Panc1 (cell line): Measurements from ENCODE around the gene SUGCT. TPM values are rescaled to one million over a fixed set of nuclear protein-coding genes. Genes with fewer than 3 reads are reported as not detected.

Experiments
- ATAC-seq: fragments of 200-7000 bp; cut with Tn5 transposase; 2 replicates; pipeline ENCODE4 v1.9.1; 2020; ENCODE audit warnings: mild to moderate bottlenecking, moderate library complexity
- BruUV-seq: library from RNA; stranded (reverse); fragments of 400-500 nt; replicated peaks from 2 replicates; lab custom pipeline; 2021; lab: Mats Ljungman, UMichigan
- CTCF ChIA-PET: fragments of 300-600 bp; sonication (Branson Sonifier 250); formaldehyde crosslinking; loops from one replicate; lab custom pipeline; 2022; ENCODE audit warnings: antibody characterized with exemption; lab: Charles Lee
- POLR2A ChIA-PET: fragments of 300-600 bp; sonication (Branson Sonifier 250); formaldehyde crosslinking; loops from one replicate; lab custom pipeline; 2022; ENCODE audit warnings: antibody characterized with exemption; lab: Charles Lee
- DNase-seq: peaks from one replicate; pipeline ENCODE4 v3.0.0-alpha.2; 2010; ENCODE audit warnings: low read depth, low spot score
- H3K27ac ChIP-seq: 2 replicates; pipeline ENCODE4 v1.5.1; 2011; ENCODE audit warnings: mild to moderate bottlenecking, low read length, inconsistent platforms
- H3K27me3 ChIP-seq: fragments of 200-500 bp; sonication (Bioruptor generic); 2 replicates; pipeline ENCODE4 v1.6.0; 2014; ENCODE audit warnings: low read length, inconsistent platforms; ENCODE audit not compliant: control insufficient read depth, insufficient read depth
- H3K36me3 ChIP-seq: fragments of 200-500 bp; sonication (Bioruptor generic); 2 replicates; pipeline ENCODE4 v1.5.1; 2014; ENCODE audit warnings: inconsistent platforms, mild to moderate bottlenecking, low read length, moderate library complexity; ENCODE audit not compliant: control insufficient read depth, insufficient read depth
- H3K4me1 ChIP-seq: 2 replicates; pipeline ENCODE4 v1.5.1; 2011; ENCODE audit warnings: inconsistent platforms, mild to moderate bottlenecking, low read length, moderate library complexity; ENCODE audit not compliant: control insufficient read depth, insufficient read depth
- H3K4me3 ChIP-seq, 2 experiments: 2 replicates each; pipeline ENCODE4 v1.5.1; 2011 to 2012; ENCODE audit warnings: low read depth in 2 of 2, low read length in 2 of 2, mild to moderate bottlenecking in 2 of 2, inconsistent platforms in 1 of 2, moderate library complexity in 1 of 2
- H3K9me3 ChIP-seq: fragments of 200-500 bp; sonication (Bioruptor generic); 2 replicates; pipeline ENCODE4 v1.5.1; 2014; ENCODE audit warnings: low read depth, mild to moderate bottlenecking, inconsistent platforms, low read length, moderate library complexity; ENCODE audit not compliant: control insufficient read depth, insufficient read depth
- CTCF ChIP-seq: fragments of 450-650 bp; IDR thresholded peaks from 2 replicates; pipeline ENCODE4 v1.5.1; 2017; ENCODE audit warnings: mild to moderate bottlenecking
- POLR2AphosphoS5 ChIP-seq: IDR thresholded peaks from 2 replicates; pipeline ENCODE4 v1.6.1; 2012; ENCODE audit warnings: mild to moderate bottlenecking, low read depth, low read length, moderate library complexity
- REST ChIP-seq, 2 experiments: IDR thresholded peaks; 2 replicates each; pipeline ENCODE4 v1.6.1; 2011 to 2012; ENCODE audit warnings: low read depth in 2 of 2, control low read depth in 1 of 2, low read length in 1 of 2, mild to moderate bottlenecking in 1 of 2, moderate library complexity in 1 of 2; ENCODE audit not compliant: insufficient read depth in 1 of 2
- SIN3A ChIP-seq: IDR thresholded peaks from 2 replicates; pipeline ENCODE4 v1.6.1; 2012; ENCODE audit warnings: low read depth, mild to moderate bottlenecking, low read length, moderate library complexity, borderline replicate concordance; ENCODE audit not compliant: insufficient read depth
- TCF7L2 ChIP-seq: IDR thresholded peaks from 2 replicates; pipeline ENCODE4 v1.6.1; 2011; ENCODE audit warnings: mild to moderate bottlenecking, low read depth, low read length, inconsistent platforms
- in situ Hi-C: cut with HindIII; loops from 2 replicates; pipeline ENCODE4 v1.10.0; 2016; ENCODE audit warnings: low sequenced_read_pairs, low pct_unique_long_range_greater_than_20kb
- intact Hi-C: fragments of 100-400 bp; cut with micrococcal nuclease; formaldehyde crosslinking; loops from one replicate; pipeline ENCODE4 v1.10.0; 2022; ENCODE audit not compliant: unreplicated experiment
- total RNA-seq: library from RNA; stranded (reverse); gene quantifications from one replicate; pipeline ENCODE4 v1.2.1, GENCODE V29; 2021; ENCODE audit not compliant: unreplicated experiment

Gene SUGCT
- total RNA-seq, 1 experiment from 2014 or later = 3.1 TPM

- no peaks in the 10 kb centered on the region for H3K9me3 ChIP-seq
- intact Hi-C loops (no loop called here), in situ Hi-C loops (no loop called here)
- BruUV-seq = no TSS peak
- no peaks in the 10 kb centered on the region for H3K36me3 ChIP-seq
- no peaks in the 10 kb centered on the region for H3K4me1 ChIP-seq
- CTCF ChIA-PET = interaction anchor here (0.6 kb wide), 1 partner anchor 117 kb away, joined by 10 read pairs; no protein-coding TSS in a partner anchor
- H3K27ac ChIP-seq = no peak overlapping the region
- no peak for ATAC-seq
- H3K27me3 ChIP-seq = no peaks in the 10 kb centered on the region
- TF ChIP-seq POLR2AphosphoS5 (no peak), SIN3A (no peak), TCF7L2 (no peak), CTCF (no peak), REST (IDR thresholded peaks at IDR 0.05; ENCODE audit: insufficient read depth in 1 of 2, low read depth in 2 of 2, low read length in 1 of 2) (no peak)
- H3K4me3 ChIP-seq = no peak overlapping the region
- POLR2A ChIA-PET = no interaction called here
- no peak for DNase-seq
Measured at GRCh38 chr7:40799493-40800403, 664.9 kb downstream of the SUGCT start.

GRCh38 chr7:40800771-40801170 is 666.0 kb downstream of the SUGCT start:
- ChIA-PET CTCF (no interaction called here), POLR2A (no interaction called here)
- no peak overlapping the region for H3K4me3 ChIP-seq
- no peak for TF ChIP-seq POLR2AphosphoS5
- no peak for TF ChIP-seq REST (IDR thresholded peaks at IDR 0.05; ENCODE audit: insufficient read depth in 1 of 2, low read depth in 2 of 2, low read length in 1 of 2)
- TF ChIP-seq CTCF = no peak
- TF ChIP-seq TCF7L2 = no peak
- TF ChIP-seq SIN3A = no peak
- ATAC-seq = no peak
- intact Hi-C loops (no loop called here), in situ Hi-C loops (no loop called here)
- no peaks in the 10 kb centered on the region for H3K4me1 ChIP-seq
- H3K27me3 ChIP-seq = no peaks in the 10 kb centered on the region
- no peak overlapping the region for H3K27ac ChIP-seq
- DNase-seq = no peak
- no peaks in the 10 kb centered on the region for H3K36me3 ChIP-seq
- H3K9me3 ChIP-seq = no peaks in the 10 kb centered on the region
- BruUV-seq = no TSS peak
